DMS 273 treated with DMSO at 0.1 percent for 48 hours (cell line): ENCODE measurements around the gene PHLDB1.
"Not testable (repeated sequence)": the region's sequence is repeated elsewhere in the genome, so short reads cannot be mapped to it uniquely, and the experiment has no call there.

Source experiments
- DNase-seq: peaks from one replicate; lab custom pipeline; 2025; lab: John Stamatoyannopoulos, UW

Gene PHLDB1

DNA sequence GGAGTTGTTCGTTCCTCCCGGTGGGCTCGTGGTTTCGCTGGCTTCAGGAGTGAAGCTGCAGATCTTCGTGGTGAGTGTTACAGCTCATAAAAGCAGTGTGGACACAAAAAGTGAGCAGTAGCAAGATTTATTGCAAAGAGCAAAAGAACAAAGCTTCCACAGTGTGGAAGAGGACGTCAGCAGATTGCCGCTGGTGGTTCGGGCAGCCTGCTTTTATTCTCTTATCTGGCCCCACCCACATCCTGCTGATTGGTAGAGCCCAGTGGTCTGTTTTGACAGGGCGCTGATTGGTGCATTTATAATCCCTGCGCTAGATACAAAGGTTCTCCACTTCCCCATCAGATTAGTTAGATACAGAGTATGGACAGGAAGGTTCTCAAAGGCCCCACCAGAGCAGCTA is 80.9 kb downstream of the PHLDB1 start:
- DNase-seq: not testable (repeated sequence)

DNA sequence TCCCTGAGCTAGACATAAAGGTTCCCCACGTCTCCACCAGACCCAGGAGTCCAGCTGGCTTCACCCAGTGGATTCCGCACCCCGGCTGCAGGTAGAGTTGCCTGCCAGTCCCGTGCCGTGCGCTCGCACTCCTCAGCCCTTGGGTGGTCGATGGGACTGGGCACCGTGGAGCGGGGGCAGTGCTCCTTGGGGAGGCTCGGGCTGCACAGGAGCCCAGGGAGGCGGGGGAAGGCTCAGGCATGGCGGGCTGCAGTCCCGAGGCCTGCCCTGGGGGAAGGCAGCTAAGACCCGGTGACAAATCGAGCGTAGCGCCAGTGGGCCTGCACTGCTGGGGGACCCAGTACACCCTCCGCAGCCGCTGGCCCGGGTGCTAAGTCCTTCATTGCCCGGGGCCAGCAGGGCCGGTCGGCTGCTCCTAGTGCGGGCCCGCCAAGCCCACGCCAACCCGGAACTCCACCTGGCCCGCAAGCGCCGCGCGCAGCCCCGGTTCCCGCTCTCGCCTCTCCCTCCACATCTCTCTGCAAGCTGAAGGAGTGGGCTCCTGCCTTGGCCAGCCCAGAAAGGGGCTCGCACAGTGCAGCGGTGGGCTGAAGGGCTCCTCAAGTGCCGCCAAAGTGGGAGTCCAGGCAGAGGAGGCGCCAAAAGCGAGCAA is 81.6 kb downstream of the PHLDB1 start:
- no peak for DNase-seq

DNA sequence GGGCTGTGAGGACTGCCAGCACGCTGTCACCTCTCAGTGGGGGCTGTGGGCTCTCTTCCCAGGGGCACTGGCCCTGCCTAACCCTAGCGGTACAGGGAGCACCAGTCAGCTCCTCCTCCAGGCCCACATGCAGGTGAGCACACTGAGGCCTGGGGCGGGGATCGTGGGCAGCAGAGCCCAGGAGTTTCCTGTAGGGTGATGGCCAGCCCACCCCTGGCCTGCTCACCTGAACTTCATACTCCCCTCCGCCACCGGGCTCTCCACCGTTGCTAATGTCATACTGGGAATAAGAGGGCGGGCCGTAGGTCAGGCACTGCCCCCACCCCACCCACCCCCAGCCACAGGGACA is 82.1 kb downstream of the PHLDB1 start:
- no peak for DNase-seq

DNA sequence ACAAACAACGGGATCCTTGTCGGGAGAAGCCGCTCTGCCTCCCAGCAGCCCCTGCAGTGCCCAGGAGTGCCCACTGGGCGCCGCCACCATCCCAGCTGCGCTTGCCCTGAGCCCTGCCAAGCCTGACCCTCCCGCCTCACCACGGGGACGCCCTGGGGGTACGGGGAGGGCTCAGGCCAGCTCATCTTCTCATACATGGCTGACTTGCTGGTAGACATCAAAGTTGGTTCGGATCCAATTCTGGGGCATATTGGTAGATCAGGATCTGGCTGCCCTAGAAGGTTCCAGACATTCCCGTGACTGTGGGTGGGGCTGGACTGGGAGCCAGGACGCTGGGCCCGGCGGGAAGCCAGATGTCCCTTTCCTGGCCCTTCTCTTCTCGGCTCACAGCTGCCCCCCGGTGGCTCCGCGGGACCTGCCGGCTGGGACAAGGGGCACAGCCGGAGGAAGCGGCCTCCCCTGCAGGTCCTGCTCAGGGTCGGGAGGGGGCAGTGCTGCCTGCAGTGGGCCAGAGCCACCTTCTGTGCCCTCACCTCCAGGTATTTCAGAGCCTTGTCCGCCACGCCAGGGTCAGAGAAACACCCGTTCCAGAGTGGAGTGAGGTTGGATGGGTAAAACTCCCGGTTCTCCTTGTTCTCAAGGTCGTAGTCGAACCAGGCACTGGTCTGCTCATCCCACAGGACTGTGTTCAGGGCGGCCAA is 82.6 kb downstream of the PHLDB1 start:
- DNase-seq: peak; percentile 84

DNA sequence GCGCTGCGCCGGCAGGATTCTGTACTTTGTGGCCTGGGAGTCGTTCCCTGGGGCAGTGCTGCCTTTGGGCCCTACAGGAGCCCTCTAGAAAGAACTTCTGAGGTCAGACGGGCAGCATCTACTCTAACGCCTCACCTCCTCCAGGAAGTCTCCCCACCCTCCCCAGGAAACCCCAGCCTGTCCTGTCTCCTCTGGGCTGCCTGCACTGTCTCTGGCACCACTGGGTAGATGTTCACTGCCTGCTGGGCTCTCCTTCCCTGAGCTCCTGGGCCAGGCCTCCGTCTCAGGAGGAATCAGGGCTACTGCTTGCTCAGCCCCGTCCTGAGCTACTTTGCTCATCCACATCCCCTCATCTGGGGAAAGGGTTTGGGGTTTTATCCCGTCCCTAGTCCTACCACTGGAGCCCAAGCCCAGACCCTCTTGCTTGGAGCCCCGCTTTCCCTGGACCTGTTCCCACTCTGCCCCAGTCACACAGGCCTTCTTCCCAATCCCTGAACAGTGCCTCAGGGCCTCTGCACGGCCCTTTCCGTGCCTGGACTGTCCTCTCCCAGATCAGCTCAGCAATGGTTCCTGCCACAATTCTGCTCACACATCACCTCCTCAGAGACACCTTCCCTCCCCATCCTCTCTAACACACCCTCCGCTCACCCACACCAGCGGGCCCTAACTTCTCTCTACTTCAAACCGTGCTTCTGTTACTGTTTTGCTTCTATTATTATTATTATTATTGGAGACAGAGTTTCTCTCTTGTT is 83.3 kb downstream of the PHLDB1 start:
- DNase-seq: no peak

DNA sequence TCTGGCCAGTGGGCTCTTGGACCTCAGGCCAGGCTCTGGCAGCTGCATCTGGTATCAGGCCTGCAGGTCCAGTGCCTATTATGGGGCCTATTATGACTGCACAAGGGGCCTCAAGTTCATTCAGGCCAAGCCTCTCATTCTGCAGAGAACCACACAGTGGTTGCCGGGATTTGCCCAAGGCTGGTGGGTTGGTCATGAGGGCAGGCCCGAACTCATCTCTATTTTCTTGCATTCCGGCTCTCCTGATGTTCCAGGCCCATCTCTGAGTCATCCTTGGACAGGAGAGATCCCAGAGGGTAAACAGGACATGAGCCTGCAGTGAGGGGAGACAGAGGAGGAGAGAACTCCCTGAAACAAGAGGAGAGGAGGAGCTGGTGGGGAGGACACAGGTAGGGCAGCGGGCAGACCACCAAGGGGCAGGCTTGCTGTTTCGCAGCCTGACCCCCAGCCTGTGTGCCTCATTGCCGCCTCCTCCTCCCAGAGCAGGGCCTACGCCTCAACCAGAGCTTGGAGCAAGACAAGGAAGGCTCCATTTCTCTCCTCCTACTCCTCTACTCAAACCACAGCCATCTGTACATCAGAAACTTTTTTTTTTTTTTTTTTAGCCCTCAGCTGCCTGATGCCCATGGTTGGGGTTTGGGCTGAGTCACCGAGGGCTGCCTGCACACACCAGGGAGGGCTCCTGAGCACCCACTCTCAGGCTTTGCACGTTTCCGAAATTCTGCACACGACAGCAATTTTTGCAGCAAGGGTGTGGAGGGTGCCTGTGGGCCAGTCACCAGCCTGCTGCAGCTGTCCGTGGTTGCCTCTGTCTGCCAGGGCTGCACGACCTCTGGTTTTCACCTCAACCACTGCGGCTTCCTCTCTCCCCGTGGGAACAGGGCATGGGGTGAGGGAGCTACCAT is 84.8 kb downstream of the PHLDB1 start:
- DNase-seq: no peak

DNA sequence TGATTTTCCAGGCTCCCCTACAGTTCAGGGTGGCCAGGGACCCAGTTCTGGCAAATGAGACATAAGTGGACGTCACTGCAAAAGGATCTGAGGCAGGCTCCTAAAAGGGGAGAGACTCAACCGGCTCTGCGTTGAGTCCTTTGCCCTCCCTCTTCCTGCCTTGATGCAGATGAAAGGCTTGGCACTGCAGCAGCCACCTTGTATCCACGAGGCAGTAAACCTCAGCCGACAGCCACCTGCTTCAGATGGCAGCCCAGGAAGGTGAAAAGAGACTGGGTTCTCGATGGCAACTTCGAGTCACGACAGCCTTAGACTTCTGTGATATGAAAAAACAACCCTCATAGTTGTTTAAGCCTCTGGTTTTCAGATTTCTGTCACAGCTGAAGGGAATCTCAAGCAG is 86.8 kb downstream of the PHLDB1 start:
- DNase-seq: no peak

DNA sequence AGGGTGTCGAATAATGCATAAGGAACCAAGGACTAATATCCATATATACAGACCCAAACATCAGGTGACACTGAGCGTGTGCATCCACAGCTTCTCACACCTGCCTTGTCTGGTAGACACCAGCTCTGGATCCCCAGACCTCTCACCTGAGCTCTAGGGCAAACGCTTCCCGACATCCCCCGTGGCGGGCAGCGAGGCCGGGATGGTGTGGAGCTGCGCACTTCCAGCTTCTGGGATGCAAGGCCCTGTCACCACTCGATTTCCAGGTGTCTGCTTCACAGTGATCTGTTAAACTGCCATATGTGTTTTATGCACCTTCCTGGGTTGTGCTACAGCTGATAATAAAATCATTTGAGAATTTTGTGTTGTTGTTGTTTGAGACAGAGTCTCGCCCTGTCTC is 87.4 kb downstream of the PHLDB1 start:
- no peak for DNase-seq

DNA sequence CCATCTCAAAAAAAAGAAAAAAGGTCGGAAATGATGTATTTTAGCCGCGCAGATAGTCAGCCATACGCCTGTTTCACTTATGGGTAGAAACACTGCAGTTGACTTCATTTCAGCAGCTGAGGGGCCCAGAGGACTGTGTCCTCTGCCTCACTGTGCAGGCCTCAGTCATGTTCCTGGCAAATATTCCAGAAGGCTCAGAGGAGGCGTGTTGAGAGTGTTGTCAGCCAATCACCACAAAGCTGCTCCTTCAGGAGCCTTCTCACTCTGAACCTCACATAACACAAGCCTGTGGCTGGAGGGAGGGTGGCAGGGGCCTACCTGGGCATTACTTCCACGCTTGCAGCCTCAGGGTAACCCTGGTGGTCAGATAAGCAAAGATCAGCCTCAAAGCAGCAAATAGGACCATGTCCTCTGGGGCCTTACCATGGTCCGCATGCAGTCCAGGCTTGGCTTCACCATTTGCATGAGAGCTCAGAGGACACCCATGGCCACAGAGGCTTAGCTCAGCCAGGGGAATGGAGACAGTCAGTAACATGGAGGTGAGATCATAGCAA is 89.3 kb downstream of the PHLDB1 start:
- DNase-seq: no peak

DNA sequence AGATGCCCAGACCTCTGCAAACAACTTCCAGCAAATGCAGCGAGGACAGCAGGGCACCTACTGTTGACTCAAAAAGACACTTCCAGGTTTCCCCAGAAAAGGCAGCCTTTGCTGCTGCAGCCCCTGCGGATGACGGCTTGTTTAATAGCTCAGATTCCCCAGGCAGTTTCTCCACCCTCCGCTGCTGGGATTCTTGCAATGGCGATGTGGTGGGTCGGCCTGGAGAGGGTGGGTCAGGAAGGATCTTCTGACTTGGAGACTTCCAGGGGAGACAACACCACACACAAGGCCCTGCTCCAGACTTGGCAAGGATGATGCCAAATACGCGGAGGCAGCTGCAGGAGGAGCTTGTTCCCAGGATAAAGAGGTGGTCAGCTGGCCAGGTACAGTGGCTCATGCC is 89.9 kb downstream of the PHLDB1 start:
- no peak for DNase-seq

DNA sequence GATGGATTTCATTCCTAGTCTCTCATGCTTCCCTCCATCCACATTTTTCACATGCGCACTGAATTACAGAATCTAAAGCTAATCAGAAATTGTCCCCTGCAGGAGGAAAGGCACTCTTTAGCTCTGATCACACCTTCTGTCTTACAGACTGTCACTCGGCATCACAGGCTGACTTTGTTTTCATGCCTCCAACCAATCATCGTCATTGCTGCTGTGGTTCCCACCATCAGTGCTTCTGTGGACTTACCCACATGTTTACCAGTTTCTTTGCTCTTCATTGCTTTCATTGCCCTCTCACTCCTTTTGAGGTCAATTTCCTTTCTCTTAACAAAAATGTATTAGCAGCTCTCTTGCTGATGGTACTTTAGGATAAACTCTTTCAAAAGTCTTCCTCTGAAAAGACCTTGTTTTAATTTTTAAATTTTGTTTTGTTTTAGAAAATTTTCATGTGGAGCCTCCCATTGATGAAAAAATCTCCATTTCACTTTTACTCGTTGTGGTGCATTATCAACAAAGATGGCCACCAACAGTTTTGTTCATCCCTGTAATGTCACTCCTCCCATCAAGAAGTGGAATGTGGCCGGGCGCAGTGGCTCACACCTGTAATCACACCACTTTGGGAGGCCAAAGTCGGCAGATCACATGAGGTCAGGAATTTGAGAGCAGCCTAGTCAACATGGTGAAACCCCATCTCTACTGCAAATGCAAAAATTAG is 92.2 kb downstream of the PHLDB1 start:
- DNase-seq: no peak

DNA sequence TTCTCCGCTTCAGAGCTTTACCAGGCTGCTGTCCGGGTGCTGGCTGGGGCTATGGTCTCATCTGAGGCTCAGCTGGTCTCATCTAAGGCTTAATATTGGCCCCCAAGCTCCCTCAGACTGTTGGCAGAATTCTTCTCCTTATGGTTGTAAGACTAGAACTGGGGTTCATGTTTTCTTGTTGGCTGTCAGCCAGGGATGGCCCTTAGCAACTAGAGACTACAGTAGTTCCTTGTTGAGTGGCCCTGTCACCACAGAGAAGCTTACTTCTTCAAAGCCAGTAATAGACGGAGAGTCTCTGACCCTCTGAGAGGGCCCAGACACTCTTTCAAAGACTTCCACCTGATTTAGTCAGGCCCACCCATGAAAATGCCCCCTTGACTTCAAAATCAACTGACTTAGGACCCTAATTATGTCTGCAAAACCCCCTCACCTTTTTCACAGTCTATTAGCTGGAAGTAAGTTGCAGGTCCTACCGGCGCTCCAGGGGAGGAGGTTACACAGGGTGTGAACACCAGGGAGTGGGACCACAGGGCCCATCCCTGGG is 96.2 kb downstream of the PHLDB1 start:
- DNase-seq: no peak

DNA sequence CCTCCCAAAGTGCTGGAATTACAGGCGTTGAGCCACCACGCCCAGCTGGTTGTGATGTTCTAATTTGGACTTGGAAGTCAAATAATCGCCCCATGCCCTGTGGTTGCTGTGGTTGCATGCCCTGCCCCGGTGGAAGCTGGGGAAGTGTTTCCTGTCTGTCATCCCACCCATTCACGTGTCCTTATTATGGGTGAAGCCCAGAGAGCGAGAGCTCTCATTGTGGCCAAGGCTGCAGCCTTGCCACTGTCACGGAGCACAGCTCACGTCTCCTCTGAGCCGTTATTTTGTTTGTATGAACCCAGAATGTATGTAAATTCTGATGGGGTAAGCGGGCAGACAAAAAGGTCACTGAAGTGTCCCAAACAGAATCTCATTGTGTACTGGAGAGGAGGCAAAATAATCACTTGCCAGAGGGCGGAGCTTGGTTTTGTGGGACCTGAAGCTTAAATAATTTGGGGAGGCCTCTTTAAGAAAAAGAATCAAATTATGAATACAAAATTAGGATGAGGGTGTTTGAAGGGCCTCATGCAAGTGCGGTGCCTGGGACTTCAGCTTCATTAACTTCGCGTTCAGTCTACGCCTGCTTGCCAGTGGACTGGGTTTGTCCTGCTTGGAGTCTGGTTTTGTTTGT is 97.8 kb downstream of the PHLDB1 start:
- no peak for DNase-seq

DNA sequence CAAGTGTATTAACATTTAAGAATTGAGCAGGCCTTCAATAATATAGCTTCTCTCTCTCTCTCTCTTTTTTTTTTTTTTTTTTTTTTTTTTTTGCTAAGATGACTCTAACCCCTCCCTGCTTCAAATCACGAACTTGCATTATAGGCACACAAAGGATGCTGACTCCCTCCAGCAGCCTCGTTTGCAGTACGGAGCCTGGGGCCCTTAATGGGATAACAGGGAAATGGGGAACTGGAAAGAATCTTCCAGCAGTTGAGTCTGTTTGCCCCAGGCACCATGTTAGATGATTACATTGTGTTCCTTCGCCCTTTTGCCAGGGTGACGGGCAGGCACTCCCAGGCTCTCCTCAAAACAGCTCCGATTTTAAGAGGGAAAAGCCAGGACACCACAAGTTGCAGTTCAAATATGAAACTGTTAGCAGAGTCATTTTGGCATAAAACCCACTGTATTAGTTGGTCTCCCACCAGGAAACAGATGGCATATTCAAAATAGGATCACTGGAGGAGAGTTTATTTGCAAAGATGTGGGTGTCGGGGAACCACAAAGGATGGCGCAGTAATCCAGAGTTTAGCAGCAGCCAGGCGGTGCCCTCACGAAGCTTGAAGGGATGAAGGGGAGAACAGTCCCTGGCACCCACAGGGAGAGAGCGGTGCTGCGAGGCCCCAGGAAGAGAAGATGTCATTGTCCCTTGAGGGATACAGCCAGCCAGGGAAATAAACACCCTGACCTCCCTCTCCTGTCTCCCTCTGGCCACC is 98.6 kb downstream of the PHLDB1 start:
- no peak for DNase-seq

DNA sequence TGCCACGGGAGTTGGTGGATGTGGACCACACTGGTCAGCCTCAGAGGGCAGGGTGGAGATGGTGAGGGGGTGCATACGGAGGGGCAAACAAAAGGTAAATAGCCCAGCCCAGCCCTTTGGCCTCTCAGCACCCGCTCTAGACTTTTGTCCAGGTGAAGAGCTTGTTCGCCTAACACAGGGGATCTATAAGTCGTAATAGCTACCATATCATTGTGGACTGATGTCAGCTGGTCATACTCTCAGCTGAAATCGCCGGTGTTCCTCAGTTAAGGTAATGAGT is 99.1 kb downstream of the PHLDB1 start:
- no peak for DNase-seq
